KOPT-K1 (cell line): ENCODE measurements around the gene PHF1.
"Not testable (repeated sequence)": the region's sequence is repeated elsewhere in the genome, so short reads cannot be mapped to it uniquely, and the experiment has no call there.

Experiments used
- H3K27ac ChIP-seq: fragments of 200-600 bp; sonication (generic); 2 replicates; pipeline ENCODE4 v1.5.1; 2016; ENCODE audit warnings: antibody characterized with exemption, mild to moderate bottlenecking, low read depth, low read length; ENCODE audit not compliant: poor library complexity, severe bottlenecking
- H3K36me3 ChIP-seq: fragments of 200-600 bp; sonication (generic); 2 replicates; pipeline ENCODE4 v1.5.1; 2017; ENCODE audit warnings: antibody characterized with exemption, mild to moderate bottlenecking, low read length, moderate library complexity; ENCODE audit not compliant: insufficient read depth
- H3K9me3 ChIP-seq: fragments of 200-600 bp; sonication (generic); 2 replicates; pipeline ENCODE4 v1.5.1; 2017; ENCODE audit warnings: antibody characterized with exemption, low read length, mild to moderate bottlenecking; ENCODE audit not compliant: insufficient read depth, poor library complexity, severe bottlenecking

PHF1 gene

GRCh38 chr6:33383427-33384185 is 27.2 kb upstream of the PHF1 start:
- no peaks in the 10 kb centered on the region for H3K36me3 ChIP-seq
- no peaks in the 10 kb centered on the region for H3K9me3 ChIP-seq
- no peak overlapping the region for H3K27ac ChIP-seq

GRCh38 chr6:33384581-33385020 is 26.2 kb upstream of the PHF1 start:
- H3K36me3 ChIP-seq: no peaks in the 10 kb centered on the region
- H3K9me3 ChIP-seq: no peaks in the 10 kb centered on the region
- H3K27ac ChIP-seq: no peak overlapping the region

- Histone ChIP-seq H3K27ac (no peak overlapping the region), H3K9me3 (no peaks in the 10 kb centered on the region), H3K36me3 (peaks cover 15% of the 10 kb centered on the region)
Observed at GRCh38 chr6:33390173-33390572, 20.6 kb upstream of the PHF1 start.

- Histone ChIP-seq H3K36me3 (peaks cover 22% of the 10 kb centered on the region), H3K9me3 (no peaks in the 10 kb centered on the region), H3K27ac (peak overlapping the region; percentile 98)
Observed at GRCh38 chr6:33390767-33391277, 20.0 kb upstream of the PHF1 start.

GRCh38 chr6:33391278-33391921 is 19.4 kb upstream of the PHF1 start, which contains the start of gene KIFC1:
TSS of gene KIFC1 (plus strand) at chr6:33391823. CDS start at chr6:33391986, 163 bp downstream.
- H3K36me3 ChIP-seq: peaks cover 28% of the 10 kb centered on the region
- peak within 1 kb of the TSS; percentile 98 for H3K27ac ChIP-seq
- H3K9me3 ChIP-seq: no peaks in the 10 kb centered on the region

GRCh38 chr6:33391922-33392594 is 18.8 kb upstream of the PHF1 start:
- Histone ChIP-seq H3K27ac (peak overlapping the region; percentile 98), H3K36me3 (peaks cover 34% of the 10 kb centered on the region), H3K9me3 (no peaks in the 10 kb centered on the region)

GRCh38 chr6:33392595-33392948 is 18.2 kb upstream of the PHF1 start:
- H3K27ac ChIP-seq: peak overlapping the region; percentile 98
- no peaks in the 10 kb centered on the region for H3K9me3 ChIP-seq
- peaks cover 39% of the 10 kb centered on the region for H3K36me3 ChIP-seq

- Histone ChIP-seq H3K9me3 (no peaks in the 10 kb centered on the region), H3K36me3 (peaks cover 43% of the 10 kb centered on the region), H3K27ac (peak overlapping the region; percentile 98)
Observed at GRCh38 chr6:33392979-33393378, 17.8 kb upstream of the PHF1 start.

- Histone ChIP-seq H3K36me3 (peaks cover 88% of the 10 kb centered on the region), H3K27ac (no peak overlapping the region), H3K9me3 (no peaks in the 10 kb centered on the region)
Observed at GRCh38 chr6:33397541-33397940, 13.3 kb upstream of the PHF1 start.

- H3K27ac ChIP-seq, H3K9me3 ChIP-seq: not testable (repeated sequence)
- H3K36me3 ChIP-seq: peaks cover 99% of the 10 kb centered on the region
Observed at GRCh38 chr6:33398601-33399000, 12.2 kb upstream of the PHF1 start.

- H3K9me3 ChIP-seq, H3K27ac ChIP-seq: not testable (repeated sequence)
- peaks cover 99% of the 10 kb centered on the region for H3K36me3 ChIP-seq
Observed at GRCh38 chr6:33399881-33400280, 10.9 kb upstream of the PHF1 start.

GRCh38 chr6:33404884-33405283 is 5.9 kb upstream of the PHF1 start:
- Histone ChIP-seq H3K27ac (no peak overlapping the region), H3K9me3 (no peaks in the 10 kb centered on the region), H3K36me3 (peaks cover 90% of the 10 kb centered on the region)

- H3K27ac ChIP-seq: no peak overlapping the region
- no peaks in the 10 kb centered on the region for H3K9me3 ChIP-seq
- peaks cover 84% of the 10 kb centered on the region for H3K36me3 ChIP-seq
Observed at GRCh38 chr6:33405386-33405940, 5.4 kb upstream of the PHF1 start.

- Histone ChIP-seq H3K9me3 (no peaks in the 10 kb centered on the region), H3K27ac (no peak overlapping the region), H3K36me3 (peaks cover 78% of the 10 kb centered on the region)
Observed at GRCh38 chr6:33406126-33406525, 4.7 kb upstream of the PHF1 start.

GRCh38 chr6:33407132-33407718 is 3.6 kb upstream of the PHF1 start:
- Histone ChIP-seq H3K36me3 (peaks cover 68% of the 10 kb centered on the region), H3K27ac (no peak overlapping the region), H3K9me3 (no peaks in the 10 kb centered on the region)
